ENCODE results near the gene AOAH. TPM values are rescaled to one million over a fixed set of nuclear protein-coding genes. Genes with fewer than 3 reads are reported as not detected.

AOAH gene
- total and polyA plus RNA-seq, 2 of the 4 experiments (the other 2 are of a cell fraction) = not detected

- no peak overlapping the region for H4K5ac ChIP-seq (ENCODE audit: low read depth, low read length)
- ATAC-seq (ENCODE audit: low read depth) = no peak
- intact Hi-C loops (cut with micrococcal nuclease) (no loop called here), dilution Hi-C loops (cut with HindIII; ENCODE audit: low sequenced_read_pairs, unreplicated experiment) (no loop called here), in situ Hi-C loops (cut with MboI; ENCODE audit: low sequenced_read_pairs) (no loop called here)
- no peaks in the 10 kb centered on the region for H3K9me3 ChIP-seq (ENCODE audit: control insufficient read depth, insufficient read depth, low read length)
- WGBS, 2 experiments (ENCODE audit: extremely low coverage in 2 of 2, insufficient read length in 1 of 2) = no CpG with 5 or more reads among the region's 4 CpGs
- no peak overlapping the region for H3K4ac ChIP-seq (ENCODE audit: low read depth, low read length)
- no peak overlapping the region for H4K8ac ChIP-seq (ENCODE audit: low read depth in 2 of 2, low read length in 2 of 2)
- no peak overlapping the region for H3K9ac ChIP-seq (ENCODE audit: low read depth, low read length)
- H3K56ac ChIP-seq (ENCODE audit: extremely low read depth, insufficient read depth, low read length) = no peak overlapping the region
- H2AK5ac ChIP-seq (ENCODE audit: low read depth, low read length) = no peak overlapping the region
- no peak overlapping the region for H4K91ac ChIP-seq (ENCODE audit: insufficient read depth, low read depth, low read length)
- H3K14ac ChIP-seq (replicated peaks; ENCODE audit: low read depth, low read length) = no peak overlapping the region
- no peak overlapping the region for H2BK5ac ChIP-seq (ENCODE audit: low read depth, low read length, poor library complexity, severe bottlenecking)
- H3K27ac ChIP-seq (ENCODE audit: insufficient read depth, low read length) = no peak overlapping the region
- no peaks in the 10 kb centered on the region for H4K20me1 ChIP-seq (ENCODE audit: insufficient read depth, low read length)
- H3K9me1 ChIP-seq (ENCODE audit: insufficient read depth, low read length) = no peaks in the 10 kb centered on the region
- no peak overlapping the region for H2BK15ac ChIP-seq (ENCODE audit: low read depth, low read length)
- no peak overlapping the region for H3K18ac ChIP-seq (ENCODE audit: low read depth, low read length)
- no peaks in the 10 kb centered on the region for H3K79me1 ChIP-seq (ENCODE audit: low read depth in 1 of 2, low read length in 2 of 2)
- no peak overlapping the region for H3K4me2 ChIP-seq (ENCODE audit: low read depth, low read length)
- H2BK120ac ChIP-seq (ENCODE audit: low read depth, low read length) = no peak overlapping the region
- no peak overlapping the region for H2AK9ac ChIP-seq (replicated peaks; ENCODE audit: low read depth, low read length, poor library complexity)
- TF ChIP-seq RFX5 (IDR thresholded peaks at IDR 0.05; ENCODE audit: low read depth, low read length) (no peak), POLR2A (IDR thresholded peaks at IDR 0.05; ENCODE audit: low read depth, low read length) (no peak)
- no peak overlapping the region for H3K4me3 ChIP-seq (ENCODE audit: insufficient read depth, low read depth, low read length)
- no peak for DNase-seq
- ChIA-PET CTCF (no interaction called here), POLR2A (ENCODE audit: unreplicated experiment) (no interaction called here)
- no peaks in the 10 kb centered on the region for H3K36me3 ChIP-seq (ENCODE audit: control insufficient read depth, insufficient read depth, low read length)
- no peak overlapping the region for H3K23ac ChIP-seq (ENCODE audit: low read depth, low read length)
- no peak overlapping the region for H2AFZ ChIP-seq (replicated peaks; ENCODE audit: low read length, poor library complexity)
- no peak overlapping the region for H2BK20ac ChIP-seq (ENCODE audit: low read depth, low read length)
- H3K4me1 ChIP-seq (ENCODE audit: control insufficient read depth, insufficient read depth, low read length) = no peaks in the 10 kb centered on the region
- peaks cover 18% of the 10 kb centered on the region for H3K27me3 ChIP-seq (ENCODE audit: control insufficient read depth, insufficient read depth, low read length)
- no TSS peak for BruUV-seq (replicated peaks)
These were observed 104.1 kb downstream of the AOAH start for GRCh38 chr7:36620166-36620708.

Data from IMR-90 (cell line).